HPDE6-E6E7 (cell line): ENCODE results near the gene DDX17.

ENCODE experiments used
- DNase-seq: peaks from one replicate; pipeline ENCODE4 v3.0.0; 2011; ENCODE audit warnings: missing footprints; ENCODE audit errors: extremely low spot score

The DDX17 gene

DNA sequence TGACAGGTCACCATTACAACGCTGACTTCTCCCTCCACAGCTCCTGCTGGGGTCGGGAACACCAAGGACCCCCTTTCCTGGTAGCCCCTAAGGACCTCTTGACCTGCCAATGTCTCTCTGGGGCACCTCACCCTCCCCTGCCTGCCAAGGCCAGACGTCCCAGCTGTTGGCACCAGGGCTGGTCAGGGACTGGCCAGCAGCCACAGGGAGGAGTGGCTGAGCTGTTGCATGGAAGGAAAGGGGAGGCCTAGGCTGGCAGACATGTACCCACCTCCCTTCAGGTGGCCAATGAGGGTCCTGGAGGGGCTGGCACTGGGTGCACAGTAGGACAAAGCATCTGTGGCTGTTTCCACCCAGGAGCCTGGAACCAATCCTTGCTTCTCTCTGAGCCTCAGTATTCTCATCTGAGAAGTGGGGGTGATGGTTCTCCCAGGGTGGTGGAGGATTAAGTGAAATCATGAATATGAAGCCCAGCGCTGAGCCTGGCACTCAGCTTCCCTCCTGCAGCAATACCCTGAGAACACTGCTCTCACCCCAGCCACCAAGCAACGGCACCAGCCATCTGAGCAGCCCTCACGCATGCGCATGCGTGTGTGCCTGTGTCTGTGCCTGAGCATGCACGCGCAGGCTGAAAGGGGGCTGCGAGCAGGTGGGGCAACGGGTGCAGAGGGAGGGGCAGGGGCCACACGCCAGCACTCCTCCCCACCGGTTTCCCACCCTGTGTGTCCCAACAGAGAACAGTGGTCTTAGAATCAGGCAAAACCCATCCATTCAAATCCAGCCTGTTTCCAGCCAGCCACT, 57.0 kb downstream of the DDX17 start:
- no peak for DNase-seq

DNA sequence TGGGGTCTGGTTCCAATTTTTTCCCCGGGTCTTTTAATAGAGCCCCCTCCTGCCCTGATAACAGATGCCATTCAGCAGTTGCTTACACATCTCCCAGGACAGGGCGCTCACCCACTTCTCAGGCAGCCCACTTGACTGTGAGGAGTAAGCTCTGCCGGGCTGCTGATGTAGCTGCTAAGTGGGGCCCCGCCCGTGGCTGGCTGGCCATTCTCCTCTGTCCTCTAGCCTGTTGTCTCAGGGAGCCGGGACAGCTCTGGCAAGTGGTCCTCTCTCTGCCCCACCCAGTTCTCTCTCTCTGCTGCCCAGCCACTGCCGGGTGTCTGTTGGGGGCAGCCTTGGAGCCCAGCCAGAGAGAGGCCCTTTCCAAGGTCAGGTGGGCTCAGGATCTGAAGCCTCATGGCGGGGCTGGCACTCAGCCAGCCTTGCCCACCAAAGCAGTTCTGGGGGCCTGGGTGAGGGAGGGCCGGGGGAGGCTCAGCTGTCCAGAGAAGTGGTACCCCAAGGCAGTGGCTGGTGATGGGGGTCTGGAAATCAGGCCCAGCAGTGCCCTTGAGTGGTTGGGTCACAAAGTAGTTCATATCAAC, 60.0 kb downstream of the DDX17 start:
- no peak for DNase-seq

DNA sequence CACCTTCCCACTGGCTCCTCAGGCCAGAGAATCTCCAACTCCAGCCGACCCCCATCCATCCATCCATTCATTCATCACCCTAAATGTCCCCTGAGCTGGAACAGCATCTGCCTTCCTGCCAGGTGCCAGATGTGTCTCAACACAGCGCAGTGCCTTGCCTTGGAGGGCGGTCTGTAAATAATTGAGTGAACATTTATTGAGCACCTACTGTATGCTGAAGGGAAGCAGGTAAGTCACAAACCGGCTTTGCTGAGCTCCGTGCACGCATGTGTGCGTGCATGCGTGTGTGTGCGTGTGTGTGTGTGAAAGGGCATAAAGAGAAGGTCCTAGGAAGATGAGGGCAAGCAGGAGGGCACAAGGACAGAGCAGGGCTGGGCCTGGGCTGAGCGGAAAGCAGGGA, 61.3 kb downstream of the DDX17 start:
- DNase-seq = no peak

DNA sequence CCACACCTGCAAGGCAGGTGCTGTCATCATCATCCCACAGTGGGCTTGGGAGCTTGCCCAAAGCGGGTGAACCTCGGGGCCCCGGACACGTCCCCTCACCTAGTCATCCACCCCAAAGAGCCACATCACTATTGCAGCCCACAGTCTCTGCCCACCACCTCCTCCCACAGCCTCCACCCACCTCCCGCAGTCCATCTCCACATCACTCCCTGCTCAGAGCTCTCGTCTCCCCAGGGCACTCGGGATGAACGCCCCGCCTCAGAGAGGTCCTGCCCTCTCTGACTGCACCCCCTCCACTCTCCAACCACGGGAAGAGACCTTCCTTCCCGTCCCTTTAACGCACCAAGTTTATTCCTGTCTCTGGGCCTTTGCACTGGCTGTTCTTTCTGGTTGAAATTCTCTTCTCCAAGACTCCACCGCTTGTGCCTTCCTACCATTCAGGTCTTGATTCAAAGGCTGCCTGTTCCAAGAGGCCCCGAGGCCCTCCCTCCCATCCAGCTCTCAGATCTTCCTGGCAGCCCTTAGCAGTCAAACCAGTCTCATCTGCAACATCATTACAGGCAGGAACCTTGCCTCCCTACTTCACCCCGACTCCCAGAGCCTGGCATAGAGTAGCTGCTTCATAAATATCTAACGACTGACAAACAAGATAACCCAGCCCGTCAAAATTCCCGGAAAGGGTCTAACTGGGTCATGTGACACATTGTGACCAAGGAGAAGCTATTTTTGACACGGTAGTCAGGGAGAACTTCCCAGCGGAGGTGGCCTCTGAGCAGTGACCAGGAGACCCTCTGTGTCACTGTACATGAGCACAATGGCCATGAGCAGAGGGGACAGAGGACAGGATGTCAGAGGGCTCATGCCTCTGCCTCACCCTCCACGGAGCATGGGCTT, 62.2 kb downstream of the DDX17 start:
- no peak for DNase-seq

DNA sequence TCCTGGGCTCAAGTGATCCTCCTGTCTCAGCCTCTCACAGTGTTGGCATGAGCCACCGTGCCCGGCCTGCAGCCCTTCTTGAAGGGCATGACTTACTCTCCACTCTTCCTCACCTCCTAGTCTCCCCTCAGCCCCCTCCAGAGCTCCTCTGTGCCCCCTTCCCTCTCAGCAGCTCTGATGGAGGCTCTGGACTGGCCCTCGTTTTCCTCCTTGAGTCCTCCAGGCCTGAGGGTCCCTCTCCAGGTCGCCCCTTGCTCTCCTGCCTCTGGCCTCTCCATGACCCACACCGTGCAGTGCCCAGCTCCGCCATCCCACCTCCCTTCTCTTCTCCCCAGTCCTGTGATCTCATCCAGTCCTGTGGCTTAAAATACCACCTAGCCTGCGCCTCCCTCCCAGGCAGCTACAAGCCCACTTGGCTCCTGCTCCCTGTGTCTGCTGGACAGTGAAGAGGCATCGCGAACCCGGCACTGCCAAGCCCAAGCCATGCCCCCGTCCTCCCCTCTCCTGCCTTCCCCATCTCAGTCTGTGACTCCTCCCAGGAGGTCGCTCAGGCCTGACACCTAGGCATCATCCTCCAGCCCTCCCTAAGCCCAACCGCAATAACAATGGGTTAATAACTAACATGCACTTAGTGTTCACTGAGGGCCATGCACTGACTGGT, 63.0 kb downstream of the DDX17 start:
- no peak for DNase-seq

DNA sequence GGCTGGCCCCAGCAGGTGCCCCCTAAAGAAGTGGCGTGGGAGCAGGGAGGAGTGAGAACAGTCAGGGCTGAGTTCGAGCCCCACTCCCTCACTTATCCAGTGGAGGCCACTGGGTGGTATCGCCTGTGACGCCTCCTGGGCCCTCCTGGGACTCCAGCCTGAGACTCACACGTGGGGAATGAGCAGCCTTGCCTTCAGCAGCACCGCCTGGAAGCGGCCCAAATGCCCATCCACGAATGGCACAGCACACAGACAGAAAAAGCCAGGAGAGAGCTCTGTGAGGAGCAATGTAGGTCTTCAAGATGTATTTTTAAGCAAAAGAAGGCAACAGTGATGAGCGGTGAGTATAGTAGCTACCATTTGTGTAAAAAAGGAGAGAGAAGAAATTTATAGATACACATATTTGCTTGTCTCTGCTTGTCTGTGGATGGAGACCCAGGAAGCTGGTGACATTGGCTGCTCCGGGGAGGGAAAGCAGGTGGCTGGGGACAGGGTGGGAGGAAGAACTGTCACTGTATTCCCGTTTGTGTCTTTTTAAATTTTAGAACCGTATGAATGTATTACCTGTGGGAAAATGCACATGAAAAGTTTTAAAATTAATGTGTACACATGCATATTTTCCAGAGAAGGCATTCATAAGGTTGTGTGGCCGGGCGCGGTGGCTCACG, 64.4 kb downstream of the DDX17 start:
- DNase-seq = no peak

DNA sequence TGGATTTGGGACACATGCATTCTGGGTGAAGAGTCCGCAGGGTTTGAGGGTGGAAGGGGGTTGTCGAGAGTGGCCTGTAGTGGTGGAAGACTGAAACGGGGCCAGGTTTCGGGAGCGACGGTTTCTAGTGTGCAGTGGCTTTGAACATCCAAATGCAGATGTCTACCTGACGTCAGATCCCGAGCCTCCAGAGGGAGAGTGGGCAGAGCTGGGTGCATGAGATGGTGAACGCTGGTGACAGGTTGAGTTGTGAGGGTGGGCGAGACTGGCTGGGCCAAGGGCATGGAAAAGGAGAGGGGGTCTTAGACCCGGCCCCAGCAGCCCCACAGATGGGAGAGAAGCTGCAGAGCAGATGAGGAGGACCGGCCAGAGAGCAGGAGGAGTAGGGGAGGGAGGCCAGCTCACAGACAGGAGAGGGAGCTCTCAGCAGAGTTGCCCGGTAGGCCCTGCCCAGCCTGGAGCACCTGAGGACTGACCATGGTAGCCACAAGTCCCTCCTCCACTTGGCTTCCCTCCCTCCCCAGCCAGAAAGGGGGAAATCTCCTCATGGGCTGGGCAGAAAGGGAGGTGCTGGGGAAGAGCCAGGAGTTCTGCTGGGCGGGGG, 65.3 kb downstream of the DDX17 start:
- no peak for DNase-seq

DNA sequence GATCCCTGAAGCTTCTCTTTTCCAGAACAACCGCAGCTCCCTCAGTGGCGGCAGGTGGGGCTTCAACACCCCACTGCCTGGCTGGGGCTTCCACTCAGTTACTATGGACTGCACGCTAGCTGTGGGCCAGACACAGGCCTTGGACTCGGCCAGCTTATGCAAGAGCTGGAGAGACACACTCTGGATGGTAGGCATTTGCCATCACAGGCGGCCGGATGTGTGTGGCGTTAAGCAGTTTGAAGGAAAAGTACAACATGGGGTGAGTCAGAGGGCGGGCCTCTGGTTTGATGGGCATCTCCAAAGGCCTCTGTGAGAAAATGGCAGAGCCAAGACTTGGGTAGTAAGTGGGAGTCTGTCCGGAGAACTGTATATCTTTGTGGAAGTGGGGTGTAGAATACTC, 68.7 kb downstream of the DDX17 start:
- no peak for DNase-seq

DNA sequence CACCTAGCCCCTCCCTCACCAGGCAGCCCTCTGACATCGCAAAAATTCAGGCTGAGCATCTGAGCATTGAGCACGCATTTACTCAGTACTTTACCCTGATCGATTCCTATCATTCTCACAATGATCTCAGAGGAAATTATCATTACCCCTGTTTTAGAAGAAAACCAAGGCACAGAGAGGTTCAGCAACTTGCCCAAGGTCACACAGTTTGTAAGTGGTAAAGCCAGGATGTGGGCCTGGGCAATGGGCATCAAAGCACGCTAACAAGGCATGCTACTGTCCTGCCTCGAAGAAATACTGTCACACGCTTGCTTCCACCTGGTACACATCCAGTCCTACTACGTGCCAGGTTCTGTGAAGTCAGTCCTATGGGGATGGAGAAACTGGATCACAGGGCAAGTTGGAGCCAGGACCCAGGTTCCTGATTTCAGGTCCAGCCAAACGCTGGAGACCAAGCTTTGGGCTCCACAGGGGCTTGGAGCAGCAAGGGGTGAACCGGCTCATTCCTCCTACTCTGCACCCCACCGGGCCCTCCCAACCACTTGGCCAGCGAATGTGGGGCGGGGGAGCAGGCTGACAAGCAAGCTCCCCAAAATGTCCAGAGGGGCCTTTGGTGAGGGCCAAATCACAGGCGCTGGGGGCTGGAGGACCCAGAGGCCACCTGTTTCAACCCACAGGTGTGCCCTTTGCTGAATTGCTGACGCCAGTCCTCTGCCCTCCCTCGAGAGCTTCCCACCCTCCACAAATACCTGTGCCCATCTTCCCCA, 69.3 kb downstream of the DDX17 start:
- no peak for DNase-seq

DNA sequence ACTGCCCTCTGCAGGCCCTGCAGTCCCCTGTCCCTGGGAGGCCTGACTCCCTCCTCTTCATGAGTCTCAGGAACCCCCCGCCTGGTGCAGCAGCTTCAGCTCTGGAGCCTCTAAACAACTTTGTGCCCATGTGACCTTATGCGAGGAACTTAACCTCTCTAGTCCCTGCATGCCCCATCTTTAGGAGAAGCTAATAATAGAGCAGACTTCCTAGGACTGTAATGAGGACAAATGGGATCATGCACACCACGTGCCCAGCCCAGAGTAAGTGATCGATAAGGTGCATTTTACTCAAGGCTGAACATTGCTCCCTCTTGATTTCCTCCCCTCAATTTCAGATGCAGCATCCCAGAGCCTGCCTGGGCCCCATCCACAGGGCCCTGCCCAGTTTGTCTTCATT, 70.1 kb downstream of the DDX17 start:
- DNase-seq = no peak

DNA sequence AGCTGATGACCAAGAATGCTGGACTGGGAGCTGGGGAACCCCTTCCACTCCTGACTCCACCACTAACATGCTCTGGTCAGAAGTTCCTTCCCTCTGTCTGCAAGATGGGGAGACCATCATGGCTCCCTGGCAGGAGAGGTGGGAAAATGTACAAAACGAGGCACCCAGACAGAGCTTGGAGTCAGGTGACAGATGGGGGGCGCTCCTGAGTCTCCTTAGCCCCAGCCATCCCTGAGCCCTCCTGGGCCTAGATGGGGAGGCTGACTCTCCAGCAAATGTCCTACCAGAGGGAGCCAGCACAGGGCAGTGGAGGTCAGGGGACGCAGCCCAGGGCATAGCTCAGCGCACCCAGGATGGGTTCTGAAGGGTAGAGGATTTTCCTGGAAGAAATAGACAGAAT, 71.1 kb downstream of the DDX17 start:
- no peak for DNase-seq

- DNase-seq = no peak
Measured at GRCh38 chr22:38433871-38434270, 72.2 kb downstream of the DDX17 start.
